WTC11 (cell line): ENCODE results near the gene CPNE5. TPM values are rescaled to one million over a fixed set of nuclear protein-coding genes. Genes with fewer than 3 reads are reported as not detected.

ENCODE experiments used
- ATAC-seq: fragments of 200-7000 bp; cut with Tn5 transposase; 2 replicates; pipeline ENCODE4 v1.10.0; 2021; ENCODE audit warnings: mild to moderate bottlenecking, moderate library complexity
- CTCF ChIA-PET: fragments of 300-600 bp; sonication (Branson Sonifier 250); formaldehyde crosslinking; loops from one replicate; lab custom pipeline; 2021; ENCODE audit warnings: antibody characterized with exemption; lab: Charles Lee
- POLR2A ChIA-PET: fragments of 350-600 bp; sonication (Branson Sonifier 250); formaldehyde crosslinking; loops from one replicate; lab custom pipeline; 2021; ENCODE audit warnings: antibody characterized with exemption; lab: Charles Lee
- DNase-seq: peaks from one replicate; pipeline ENCODE4 v3.0.0; 2021; ENCODE audit warnings: low spot score
- H3K27ac Mint-ChIP-seq: 2 replicates; pipeline ENCODE4 v1.8.0; 2021; ENCODE audit warnings: mixed read lengths
- H3K27me3 Mint-ChIP-seq: 2 replicates; pipeline ENCODE4 v1.8.0; 2021; ENCODE audit warnings: low read depth, mild to moderate bottlenecking, moderate library complexity, mixed read lengths
- H3K36me3 Mint-ChIP-seq: 2 replicates; pipeline ENCODE4 v1.8.0; 2021; ENCODE audit warnings: mixed read lengths
- H3K4me1 Mint-ChIP-seq: 2 replicates; pipeline ENCODE4 v1.8.0; 2022; ENCODE audit warnings: mixed read lengths
- H3K4me3 Mint-ChIP-seq: 2 replicates; pipeline ENCODE4 v1.8.0; 2021; ENCODE audit warnings: mild to moderate bottlenecking, moderate library complexity, mixed read lengths
- H3K9me3 Mint-ChIP-seq: 2 replicates; pipeline ENCODE4 v1.8.0; 2021; ENCODE audit warnings: mixed read lengths
- ATF1 ChIP-seq: sonication (generic); formaldehyde crosslinking; IDR thresholded peaks from 2 replicates; pipeline ENCODE4 v1.8.1; 2023; ENCODE audit warnings: mild to moderate bottlenecking, moderate library complexity, missing genetic modification reagents
- E2F1 ChIP-seq: sonication (generic); formaldehyde crosslinking; IDR thresholded peaks from 2 replicates; pipeline ENCODE4 v1.8.0; 2022; ENCODE audit warnings: mild to moderate bottlenecking, missing genetic modification reagents
- E2F4 ChIP-seq: sonication (generic); formaldehyde crosslinking; IDR thresholded peaks from 2 replicates; pipeline ENCODE4 v1.8.1; 2022; ENCODE audit warnings: low read depth, mild to moderate bottlenecking, moderate library complexity, missing genetic modification reagents, borderline replicate concordance
- E2F5 ChIP-seq: sonication (generic); formaldehyde crosslinking; IDR thresholded peaks from 2 replicates; pipeline ENCODE4 v1.8.1; 2022; ENCODE audit warnings: mild to moderate bottlenecking, moderate library complexity, missing genetic modification reagents
- EMX1 ChIP-seq: fragments of 250-450 bp; sonication (Bioruptor Pico); IDR thresholded peaks from 2 replicates; pipeline ENCODE4 v1.8.0; 2021; ENCODE audit warnings: mild to moderate bottlenecking
- FOXJ3 ChIP-seq: sonication (generic); formaldehyde crosslinking; IDR thresholded peaks from 2 replicates; pipeline ENCODE4 v1.9.0; 2021; ENCODE audit warnings: missing genetic modification reagents, mild to moderate bottlenecking, borderline replicate concordance
- NFATC4 ChIP-seq: fragments of 250-450 bp; sonication (Bioruptor Pico); IDR thresholded peaks from 2 replicates; pipeline ENCODE4 v1.9.0; 2021; ENCODE audit warnings: mild to moderate bottlenecking
- NR2C2 ChIP-seq: sonication (generic); formaldehyde crosslinking; IDR thresholded peaks from 2 replicates; pipeline ENCODE4 v1.8.0; 2022; ENCODE audit warnings: mild to moderate bottlenecking, missing genetic modification reagents
- STAT6 ChIP-seq: sonication (generic); formaldehyde crosslinking; conservative IDR thresholded peaks from 2 replicates; pipeline ENCODE4 v1.8.1; 2023; ENCODE audit warnings: mild to moderate bottlenecking, low read depth, missing genetic modification reagents, moderate library complexity
- TCF7 ChIP-seq: sonication (generic); formaldehyde crosslinking; IDR thresholded peaks from 2 replicates; pipeline ENCODE4 v1.8.0; 2022; ENCODE audit warnings: mild to moderate bottlenecking, low read depth, missing genetic modification reagents, moderate library complexity
- TEAD1 ChIP-seq: sonication (generic); formaldehyde crosslinking; IDR thresholded peaks from 2 replicates; pipeline ENCODE4 v1.8.0; 2022; ENCODE audit warnings: mild to moderate bottlenecking, missing genetic modification reagents
- ZNF263 ChIP-seq: sonication (generic); formaldehyde crosslinking; IDR thresholded peaks from 2 replicates; pipeline ENCODE4 v1.8.1; 2022; ENCODE audit warnings: low read depth, mild to moderate bottlenecking, moderate library complexity, missing genetic modification reagents
- ZNF416 ChIP-seq: fragments of 250-450 bp; sonication (Bioruptor Pico); IDR thresholded peaks from 2 replicates; pipeline ENCODE4 v1.9.0; 2021; ENCODE audit warnings: mild to moderate bottlenecking, inconsistent platforms
- total RNA-seq: library from RNA; stranded (reverse); gene quantifications from 3 replicates; pipeline ENCODE4 v1.2.3, GENCODE V29; 2021
- TF ChIP-seq, protein P1 (sequence below): sonication (generic); formaldehyde crosslinking; IDR thresholded peaks from 2 replicates; pipeline ENCODE4 v1.8.1; 2022; ENCODE audit warnings: low read depth, missing genetic modification reagents, borderline replicate concordance
- TF ChIP-seq, protein P2 (sequence below): sonication (generic); formaldehyde crosslinking; IDR thresholded peaks from 2 replicates; pipeline ENCODE4 v1.8.1; 2022; ENCODE audit warnings: missing genetic modification reagents, borderline replicate concordance
- TF ChIP-seq, protein P3 (sequence below): fragments of 250-450 bp; sonication (Bioruptor Pico); IDR thresholded peaks from 2 replicates; pipeline ENCODE4 v1.8.0; 2021; ENCODE audit warnings: mild to moderate bottlenecking

CPNE5 gene
- total RNA-seq, 1 experiment from 2014 or later: 0.44 TPM

- TF ChIP-seq, protein P1, sequence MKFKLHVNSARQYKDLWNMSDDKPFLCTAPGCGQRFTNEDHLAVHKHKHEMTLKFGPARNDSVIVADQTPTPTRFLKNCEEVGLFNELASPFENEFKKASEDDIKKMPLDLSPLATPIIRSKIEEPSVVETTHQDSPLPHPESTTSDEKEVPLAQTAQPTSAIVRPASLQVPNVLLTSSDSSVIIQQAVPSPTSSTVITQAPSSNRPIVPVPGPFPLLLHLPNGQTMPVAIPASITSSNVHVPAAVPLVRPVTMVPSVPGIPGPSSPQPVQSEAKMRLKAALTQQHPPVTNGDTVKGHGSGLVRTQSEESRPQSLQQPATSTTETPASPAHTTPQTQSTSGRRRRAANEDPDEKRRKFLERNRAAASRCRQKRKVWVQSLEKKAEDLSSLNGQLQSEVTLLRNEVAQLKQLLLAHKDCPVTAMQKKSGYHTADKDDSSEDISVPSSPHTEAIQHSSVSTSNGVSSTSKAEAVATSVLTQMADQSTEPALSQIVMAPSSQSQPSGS: no peak
These were observed 93.4 kb downstream of the CPNE5 start (continued) for GRCh38 chr6:36745836-36746235.

DNA sequence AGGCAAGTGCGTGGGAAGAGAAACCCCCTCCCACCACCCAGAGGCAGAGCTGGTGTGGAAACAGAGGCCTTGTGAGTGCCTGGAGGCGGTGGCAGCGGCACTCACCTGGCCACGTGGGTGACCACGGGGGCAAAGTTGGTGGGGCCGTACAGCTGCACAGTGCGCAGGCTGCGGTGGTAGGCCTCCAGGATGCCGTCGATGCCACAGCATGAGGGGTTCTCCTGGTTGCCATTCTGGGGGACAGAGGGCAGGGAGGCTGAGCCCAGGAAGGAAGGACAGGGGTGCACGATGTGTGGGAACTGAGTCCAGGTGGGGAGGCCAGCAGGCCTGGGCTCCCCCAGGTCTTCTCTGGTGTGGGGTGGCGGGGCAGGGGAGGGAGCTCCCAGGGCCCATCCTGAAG is 94.0 kb downstream of the CPNE5 start:
- DNase-seq (no peak), ATAC-seq (no peak)
- H3K27me3 Mint-ChIP-seq: no peaks in the 10 kb centered on the region; the same call in 1 of the 2 replicates
- H3K4me1 Mint-ChIP-seq: no peaks in the 10 kb centered on the region
- no peak overlapping the region for H3K27ac Mint-ChIP-seq
- POLR2A ChIA-PET: no interaction called here
- CTCF ChIA-PET: interaction anchor here (1.1 to 3.3 kb wide), 4 partner anchors 10 to 37 kb away, joined by 3 to 7 read pairs (median 4); no protein-coding TSS in a partner anchor
- no peak for TF ChIP-seq EMX1 (CRISPR knock-in tag)
- TF ChIP-seq ZNF263 (CRISPR knock-in tag): no peak
- TF ChIP-seq STAT6 (CRISPR knock-in tag): no peak
- TF ChIP-seq E2F1: no peak
- TF ChIP-seq, protein P2, sequence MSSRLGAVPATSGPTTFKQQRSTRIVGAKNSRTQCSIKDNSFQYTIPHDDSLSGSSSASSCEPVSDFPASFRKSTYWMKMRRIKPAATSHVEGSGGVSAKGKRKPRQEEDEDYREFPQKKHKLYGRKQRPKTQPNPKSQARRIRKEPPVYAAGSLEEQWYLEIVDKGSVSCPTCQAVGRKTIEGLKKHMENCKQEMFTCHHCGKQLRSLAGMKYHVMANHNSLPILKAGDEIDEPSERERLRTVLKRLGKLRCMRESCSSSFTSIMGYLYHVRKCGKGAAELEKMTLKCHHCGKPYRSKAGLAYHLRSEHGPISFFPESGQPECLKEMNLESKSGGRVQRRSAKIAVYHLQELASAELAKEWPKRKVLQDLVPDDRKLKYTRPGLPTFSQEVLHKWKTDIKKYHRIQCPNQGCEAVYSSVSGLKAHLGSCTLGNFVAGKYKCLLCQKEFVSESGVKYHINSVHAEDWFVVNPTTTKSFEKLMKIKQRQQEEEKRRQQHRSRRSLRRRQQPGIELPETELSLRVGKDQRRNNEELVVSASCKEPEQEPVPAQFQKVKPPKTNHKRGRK: no peak
- TF ChIP-seq ZNF416 (CRISPR knock-in tag): no peak
- TF ChIP-seq FOXJ3 (CRISPR knock-in tag): no peak
- no peak for TF ChIP-seq NR2C2 (CRISPR knock-in tag)
- H3K36me3 Mint-ChIP-seq: 0 out of 2 replicates have a peak, but pooled peaks cover 3% of the 10 kb centered on the region
- peaks cover 21% of the 10 kb centered on the region for H3K9me3 Mint-ChIP-seq
- H3K4me3 Mint-ChIP-seq: no peak overlapping the region

- Mint-ChIP-seq H3K9me3 (peaks cover 12% of the 10 kb centered on the region), H3K27ac (no peak overlapping the region), H3K27me3 (no peaks in the 10 kb centered on the region; the same call in 1 of the 2 replicates), H3K4me3 (no peak overlapping the region), H3K4me1 (no peaks in the 10 kb centered on the region), H3K36me3 (0 out of 2 replicates have a peak, but pooled peaks cover 3% of the 10 kb centered on the region)
- DNase-seq (no peak), ATAC-seq (no peak)
- CTCF ChIA-PET: interaction anchor here (0.8 to 3.3 kb wide), 4 partner anchors 14 to 38 kb away, joined by 3 to 7 read pairs (median 4); no protein-coding TSS in a partner anchor
- POLR2A ChIA-PET: no interaction called here
- TF ChIP-seq E2F5 (CRISPR knock-in tag) (no peak), TEAD1 (no peak), E2F4 (CRISPR knock-in tag) (no peak), NFATC4 (CRISPR knock-in tag) (no peak), TCF7 (no peak), ATF1 (no peak)
- TF ChIP-seq, protein P3, sequence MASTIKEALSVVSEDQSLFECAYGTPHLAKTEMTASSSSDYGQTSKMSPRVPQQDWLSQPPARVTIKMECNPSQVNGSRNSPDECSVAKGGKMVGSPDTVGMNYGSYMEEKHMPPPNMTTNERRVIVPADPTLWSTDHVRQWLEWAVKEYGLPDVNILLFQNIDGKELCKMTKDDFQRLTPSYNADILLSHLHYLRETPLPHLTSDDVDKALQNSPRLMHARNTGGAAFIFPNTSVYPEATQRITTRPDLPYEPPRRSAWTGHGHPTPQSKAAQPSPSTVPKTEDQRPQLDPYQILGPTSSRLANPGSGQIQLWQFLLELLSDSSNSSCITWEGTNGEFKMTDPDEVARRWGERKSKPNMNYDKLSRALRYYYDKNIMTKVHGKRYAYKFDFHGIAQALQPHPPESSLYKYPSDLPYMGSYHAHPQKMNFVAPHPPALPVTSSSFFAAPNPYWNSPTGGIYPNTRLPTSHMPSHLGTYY (CRISPR knock-in tag): no peak
These were observed 95.0 kb downstream of the CPNE5 start for GRCh38 chr6:36744304-36744673.
